D721Med (cell line): ENCODE measurements around the gene CTNNA3.
"Not testable (repeated sequence)": the region's sequence is repeated elsewhere in the genome, so short reads cannot be mapped to it uniquely, and the experiment has no call there.

ENCODE experiments used
- DNase-seq: peaks from one replicate; pipeline ENCODE4 v3.0.0; 2011; ENCODE audit warnings: low spot score; ENCODE audit not compliant: insufficient read length
- FAIRE-seq: peaks from 2 replicates; lab custom pipeline; 2011; peaks lifted over from hg19 to GRCh38; lab: Jason Lieb, UNC
- CTCF ChIP-seq: IDR thresholded peaks from 2 replicates; pipeline ENCODE4 v1.5.1; 2012; ENCODE audit warnings: mild to moderate bottlenecking, control low read depth; ENCODE audit not compliant: insufficient read depth; ENCODE audit errors: missing control alignments

Gene CTNNA3

DNA sequence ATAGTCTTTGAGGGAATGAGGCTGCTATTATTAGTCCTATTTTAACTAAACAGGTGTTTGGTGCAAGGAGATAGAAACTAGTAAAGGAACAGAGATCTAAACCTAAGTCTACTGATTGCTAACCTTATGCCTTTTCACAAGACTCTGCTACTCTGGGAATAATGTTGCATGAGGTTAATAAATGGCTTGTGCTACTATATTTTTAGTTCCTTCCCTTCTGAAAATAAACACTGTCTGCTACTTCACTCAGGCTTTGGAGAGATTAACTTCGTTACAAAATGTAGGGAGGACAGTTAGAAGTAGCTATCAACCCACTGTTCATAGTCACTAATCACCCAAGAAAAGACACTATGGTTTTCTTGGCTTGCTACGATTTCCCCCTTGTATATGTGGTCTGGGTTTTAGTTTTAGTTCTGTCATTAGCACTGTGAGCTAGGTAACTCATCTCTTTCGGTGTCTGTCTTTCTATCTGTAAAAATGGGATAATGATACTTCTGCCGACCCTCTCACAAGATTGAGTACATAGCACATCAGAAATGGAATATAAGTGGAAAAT is 474.0 kb downstream of the CTNNA3 start:
- no peak for DNase-seq
- TF ChIP-seq CTCF: no peak
- FAIRE-seq: no peak

DNA sequence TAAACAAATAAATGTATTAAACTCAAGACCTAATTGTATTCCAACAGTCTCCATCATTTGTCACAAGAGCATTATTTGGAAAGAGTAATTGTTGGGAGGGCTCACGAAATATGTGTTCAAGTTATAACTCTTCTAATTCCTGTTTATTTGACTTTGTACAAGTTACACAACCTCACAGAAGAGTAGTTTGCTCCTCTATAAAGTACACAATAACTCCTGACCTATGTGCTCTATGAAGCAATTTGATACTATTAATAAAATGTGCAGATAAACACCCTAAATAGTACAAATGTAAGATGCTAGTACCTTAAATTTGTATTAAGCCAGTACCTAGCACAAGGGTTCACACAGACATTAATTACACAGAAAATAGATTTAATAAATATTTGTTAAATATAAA is 484.3 kb downstream of the CTNNA3 start:
- no peak for FAIRE-seq
- no peak for TF ChIP-seq CTCF
- no peak for DNase-seq

- not testable (repeated sequence) for DNase-seq, FAIRE-seq
Observed at GRCh38 chr10:67207923-67208322, 488.1 kb downstream of the CTNNA3 start.

- DNase-seq: no peak
- TF ChIP-seq CTCF: no peak
- no peak for FAIRE-seq
Observed at GRCh38 chr10:67200913-67201564, 495.0 kb downstream of the CTNNA3 start.

DNA sequence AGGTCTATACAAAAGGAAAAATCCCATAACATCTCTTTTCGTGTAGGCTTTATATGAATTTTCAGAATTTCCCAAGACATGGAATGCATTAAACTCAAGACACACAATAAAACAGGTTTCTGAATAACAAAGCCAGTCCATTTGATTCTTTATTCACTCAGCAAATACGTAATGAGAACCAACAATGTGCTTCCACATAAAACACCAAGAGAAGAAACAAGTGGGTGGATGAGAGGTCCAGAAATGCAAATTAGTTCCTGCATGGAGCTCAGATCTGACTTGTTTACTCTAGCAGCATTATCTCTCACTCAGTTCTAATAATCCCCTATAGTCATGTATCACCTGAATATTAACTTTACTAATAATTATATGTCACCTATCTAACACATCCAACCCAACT is 520.6 kb downstream of the CTNNA3 start:
- FAIRE-seq: no peak
- no peak for DNase-seq
- no peak for TF ChIP-seq CTCF

GRCh38 chr10:67173787-67174186 is 522.2 kb downstream of the CTNNA3 start:
- FAIRE-seq (no peak), DNase-seq (no peak)
- TF ChIP-seq CTCF: no peak

- FAIRE-seq: peak; percentile 76
- DNase-seq: no peak
- no peak for TF ChIP-seq CTCF
Observed at GRCh38 chr10:67171970-67172369, 524.0 kb downstream of the CTNNA3 start.
